NCI-H510A (cell line): ENCODE results near the gene NPIPA5.
"Not testable (repeated sequence)": the region's sequence is repeated elsewhere in the genome, so short reads cannot be mapped to it uniquely, and the experiment has no call there.

Experiments used
- DNase-seq: peaks from one replicate; lab custom pipeline; 2025; lab: John Stamatoyannopoulos, UW

The NPIPA5 gene

GRCh38 chr16:15389916-15390315, 11.8 kb upstream of the NPIPA5 start:
- not testable (repeated sequence) for DNase-seq

DNA sequence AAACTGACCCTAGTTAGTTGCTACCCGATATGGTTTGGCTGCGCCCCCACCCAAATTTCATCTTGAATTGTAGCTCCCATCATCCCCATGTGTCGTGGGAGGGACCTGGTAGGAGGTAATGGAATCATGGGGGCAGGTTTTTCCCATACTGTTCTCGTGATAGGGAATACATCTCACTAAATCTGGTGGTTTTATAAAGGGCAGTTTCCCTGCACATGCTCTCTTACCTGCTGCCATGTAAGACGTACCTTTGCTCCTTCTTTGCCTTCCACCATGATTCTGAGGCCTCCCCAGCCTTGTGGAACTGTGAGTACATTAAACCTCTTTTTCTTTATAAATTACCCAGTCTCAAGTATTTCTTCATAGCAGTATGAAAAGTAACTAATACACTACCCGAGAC, 10.0 kb upstream of the NPIPA5 start:
- not testable (repeated sequence) for DNase-seq

DNA sequence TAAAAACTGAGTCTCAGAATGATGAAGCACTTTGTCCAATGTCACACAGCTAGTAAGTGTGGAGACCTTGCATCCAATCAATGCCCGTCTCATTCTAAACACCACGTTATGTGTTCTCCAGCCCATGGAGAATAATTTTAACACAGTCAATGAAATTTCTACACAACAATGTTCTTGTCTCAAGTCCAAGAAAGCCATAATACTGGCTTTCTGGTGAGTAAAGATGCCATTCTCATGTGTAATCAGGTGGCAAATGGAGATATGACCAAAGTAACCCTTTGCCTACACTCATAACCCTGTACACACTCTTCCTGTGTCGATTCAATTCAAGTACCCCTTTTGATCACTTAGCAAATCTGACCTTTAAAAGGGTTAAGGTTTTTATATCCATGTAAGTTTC, 4.7 kb upstream of the NPIPA5 start:
- not testable (repeated sequence) for DNase-seq

DNA sequence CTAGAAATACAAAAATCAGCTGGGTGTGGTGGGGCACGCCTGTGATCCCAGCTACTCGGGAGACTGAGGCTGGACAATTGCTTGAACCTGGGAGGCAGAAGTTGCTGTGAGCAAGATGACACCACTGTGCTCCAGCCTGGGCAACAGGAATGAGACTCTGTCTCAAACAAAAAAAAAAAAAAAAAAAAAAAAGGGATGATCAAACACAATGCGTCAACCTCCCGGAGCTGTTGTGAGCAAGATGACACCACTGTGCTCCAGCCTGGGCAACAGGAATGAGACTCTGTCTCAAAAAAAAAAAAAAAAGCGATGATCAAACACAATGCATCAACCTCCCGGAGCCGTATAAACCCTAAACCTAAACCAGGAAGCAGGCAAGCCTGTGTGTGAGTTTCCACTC, 20.6 kb downstream of the NPIPA5 start:
- DNase-seq: not testable (repeated sequence)

DNA sequence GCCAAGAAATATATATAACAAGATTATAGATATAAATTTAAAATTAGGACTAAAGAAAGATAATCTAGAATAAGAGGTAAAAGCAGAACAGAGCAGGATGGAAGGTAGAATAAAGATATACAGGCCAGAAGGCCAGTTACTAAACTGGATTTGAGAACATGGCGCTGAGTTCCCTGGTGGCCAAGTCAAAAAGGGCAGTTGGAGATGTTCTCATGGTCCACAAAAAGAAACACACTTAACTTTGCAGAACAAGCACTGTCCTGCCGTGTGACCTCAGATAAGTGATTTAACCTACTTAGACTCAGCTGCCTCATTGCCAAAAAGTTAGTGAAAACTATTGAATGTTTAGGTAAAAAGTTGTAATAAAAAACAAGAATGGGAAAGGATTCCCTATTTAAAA, 23.2 kb downstream of the NPIPA5 start:
- DNase-seq: not testable (repeated sequence)

DNA sequence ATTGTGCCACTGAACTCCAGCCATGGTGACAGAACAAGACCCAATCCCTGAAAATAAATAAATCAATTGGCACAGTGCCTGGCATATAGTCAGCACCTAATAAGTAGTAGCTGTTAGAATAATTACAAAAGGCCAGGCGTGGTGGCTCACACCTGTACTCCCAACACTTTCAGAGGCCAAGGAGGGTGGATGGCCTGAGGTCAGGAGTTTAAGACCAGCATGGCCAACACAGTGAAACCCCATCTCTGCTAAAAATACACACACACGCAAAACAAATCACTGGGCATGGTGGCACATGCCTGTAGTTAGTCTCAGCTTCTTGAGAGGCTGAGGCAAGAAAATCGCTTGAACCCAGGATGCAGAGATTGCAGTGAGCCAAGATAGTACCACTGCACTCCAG, 25.2 kb downstream of the NPIPA5 start:
- not testable (repeated sequence) for DNase-seq

DNA sequence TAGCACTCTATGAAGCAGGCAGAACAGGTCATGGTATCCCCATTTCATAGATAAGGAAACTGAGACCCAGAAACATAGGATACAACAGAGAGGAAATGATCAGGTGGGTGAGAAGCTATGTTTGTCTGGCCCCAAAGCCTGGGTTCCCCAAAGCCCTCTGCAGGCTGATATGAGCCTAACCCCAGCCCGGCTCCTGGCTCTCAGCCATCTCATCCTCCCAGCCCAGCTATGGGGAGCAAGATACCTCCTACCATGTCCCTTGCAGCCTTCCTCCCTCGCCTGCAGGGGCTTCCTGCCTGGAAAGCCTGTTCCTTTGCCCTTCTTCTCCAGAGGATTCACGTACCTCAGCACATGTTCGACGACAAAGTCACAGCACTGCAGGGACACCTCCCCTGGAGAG, 26.3 kb downstream of the NPIPA5 start:
- DNase-seq: not testable (repeated sequence)

GRCh38 chr16:15351251-15351650, 26.8 kb downstream of the NPIPA5 start:
- DNase-seq: not testable (repeated sequence)

- not testable (repeated sequence) for DNase-seq
Observed at GRCh38 chr16:15348721-15349120, 29.4 kb downstream of the NPIPA5 start.

DNA sequence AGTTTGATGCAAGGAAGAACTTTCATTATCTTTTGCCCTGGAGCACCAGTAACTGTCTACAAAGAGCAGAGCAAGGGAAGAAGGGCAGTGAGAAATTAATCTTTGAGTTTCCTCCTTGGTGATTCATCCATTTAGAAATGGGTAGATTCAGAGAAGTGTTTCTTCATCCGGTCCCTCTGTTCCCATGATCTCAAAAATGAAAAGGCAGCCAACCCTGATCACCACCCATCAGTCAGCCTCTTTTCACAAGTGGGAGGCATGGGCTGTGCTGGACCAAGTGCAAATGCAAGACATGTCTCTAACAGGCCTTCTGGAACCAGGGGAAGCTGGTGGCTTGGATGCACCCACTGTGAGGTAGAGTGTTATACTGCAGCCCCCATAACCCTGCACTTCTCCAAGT, 35.8 kb downstream of the NPIPA5 start:
- not testable (repeated sequence) for DNase-seq

DNA sequence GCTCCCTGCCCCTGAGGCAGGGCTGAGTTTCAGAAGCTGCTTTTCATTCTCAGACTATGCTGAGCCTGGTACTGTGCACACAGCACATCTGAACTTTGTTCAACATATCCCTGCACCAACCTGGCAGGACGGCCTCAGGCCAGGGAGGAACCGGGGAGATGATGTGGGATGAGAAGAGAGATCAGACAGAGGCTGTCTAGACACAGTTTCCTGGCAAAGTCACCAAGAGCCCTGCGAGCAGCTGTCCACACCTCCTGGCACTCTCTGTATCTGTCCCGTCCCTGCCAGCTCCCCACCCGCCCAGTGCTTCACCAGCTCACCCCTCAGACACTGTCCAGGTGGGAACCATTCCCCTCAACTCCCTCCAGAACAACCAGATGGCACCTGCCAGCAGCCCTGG, 39.1 kb downstream of the NPIPA5 start:
- not testable (repeated sequence) for DNase-seq

DNA sequence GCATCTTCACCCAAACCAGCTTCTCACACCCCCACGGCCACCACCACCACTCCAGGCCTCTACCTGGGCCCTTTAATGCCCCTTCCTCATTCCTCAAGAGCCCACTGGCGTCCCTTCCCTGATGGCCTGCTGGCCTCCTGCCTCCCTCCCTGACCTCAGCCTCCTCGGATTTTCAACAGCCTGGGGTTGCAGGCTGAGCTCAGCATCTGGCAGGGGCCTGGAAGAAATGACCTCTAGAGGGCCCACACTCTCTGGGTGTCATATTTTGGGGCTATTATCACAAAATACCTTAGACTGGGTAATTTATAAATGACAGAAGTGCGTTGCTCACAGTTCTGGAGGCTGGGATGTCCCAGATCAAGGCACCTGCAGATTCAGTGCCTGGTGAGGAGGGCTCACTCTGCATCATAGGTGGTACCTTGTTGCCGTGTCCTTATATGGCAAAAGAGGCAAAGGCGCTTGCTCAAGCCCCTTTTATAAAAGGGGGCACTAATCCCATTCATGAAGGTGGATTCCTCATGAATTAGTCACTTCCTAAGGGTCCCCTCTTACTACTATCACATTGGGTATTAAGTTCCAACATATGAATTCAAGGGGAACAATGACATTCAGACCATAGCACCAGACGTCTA, 40.0 kb downstream of the NPIPA5 start:
- DNase-seq: not testable (repeated sequence)

- not testable (repeated sequence) for DNase-seq
Observed at GRCh38 chr16:15335609-15336008, 42.5 kb downstream of the NPIPA5 start.

DNA sequence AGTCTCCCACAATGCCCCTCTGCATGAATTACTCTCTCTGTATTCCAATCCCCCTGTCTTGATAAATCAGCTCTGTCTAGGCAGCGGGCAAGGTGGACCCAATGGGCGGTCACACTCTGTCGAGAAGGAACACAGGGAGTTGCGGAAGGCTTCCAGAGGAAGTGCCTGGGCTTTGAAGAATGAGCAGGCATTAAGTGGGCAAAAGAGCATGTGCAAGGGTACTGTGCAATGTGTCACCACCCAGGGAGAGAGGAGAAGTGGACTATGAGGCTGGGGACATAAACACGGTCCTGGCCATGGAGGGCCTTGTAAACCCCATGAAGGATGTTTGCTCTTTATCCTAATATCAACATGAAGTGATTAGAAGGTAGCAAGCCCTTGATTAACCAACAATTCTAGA, 44.1 kb downstream of the NPIPA5 start:
- DNase-seq: not testable (repeated sequence)

- not testable (repeated sequence) for DNase-seq
Observed at GRCh38 chr16:15330978-15331377, 47.1 kb downstream of the NPIPA5 start.

- not testable (repeated sequence) for DNase-seq
Observed at GRCh38 chr16:15324954-15325353, 53.1 kb downstream of the NPIPA5 start.

DNA sequence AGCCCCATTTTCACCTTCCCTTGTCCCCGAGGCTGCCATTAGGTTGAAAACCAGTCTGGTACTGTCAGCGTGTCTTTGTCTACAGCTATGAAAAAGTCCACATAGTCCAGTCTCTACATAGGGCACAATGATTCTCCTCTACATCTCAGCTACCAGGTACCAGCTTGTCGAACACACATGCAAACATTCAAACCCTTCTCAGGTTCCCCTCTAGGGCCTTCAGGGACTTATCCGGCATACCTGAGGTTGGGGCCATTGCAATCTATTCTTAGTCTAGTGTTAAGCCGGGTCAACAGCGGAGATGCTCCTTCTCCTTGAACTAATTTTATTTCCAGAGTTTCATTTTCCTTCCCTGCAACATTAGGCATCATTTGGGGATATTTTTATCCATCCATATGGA, 54.7 kb downstream of the NPIPA5 start:
- DNase-seq: not testable (repeated sequence)

GRCh38 chr16:15321221-15321620, 56.9 kb downstream of the NPIPA5 start:
- DNase-seq: not testable (repeated sequence)

DNA sequence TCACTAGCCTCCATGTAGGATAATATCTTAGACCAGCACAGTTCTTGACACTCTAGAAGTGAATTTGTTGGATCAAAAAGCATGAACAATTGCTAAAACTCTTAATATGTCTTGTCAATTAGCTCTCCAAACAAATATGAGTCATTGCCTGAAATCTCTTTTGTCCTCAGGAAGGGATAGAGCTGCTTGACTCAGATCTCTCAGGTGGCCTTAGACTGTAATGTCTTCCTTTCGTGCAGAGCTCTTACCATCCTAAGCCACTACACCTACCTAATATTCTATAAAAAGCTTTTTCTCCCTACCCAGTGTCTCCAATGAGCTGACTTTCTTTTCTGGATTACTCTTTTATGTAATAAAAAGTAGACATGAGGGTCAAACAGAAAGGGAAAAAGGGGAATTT, 63.5 kb downstream of the NPIPA5 start:
- DNase-seq: not testable (repeated sequence)
